ENCODE measurements around the gene C20orf144. TPM values are rescaled to one million over a fixed set of nuclear protein-coding genes. Genes with fewer than 3 reads are reported as not detected.

The C20orf144 gene
- total RNA-seq, 1 donor from 2014 or later, result not detected

DNA sequence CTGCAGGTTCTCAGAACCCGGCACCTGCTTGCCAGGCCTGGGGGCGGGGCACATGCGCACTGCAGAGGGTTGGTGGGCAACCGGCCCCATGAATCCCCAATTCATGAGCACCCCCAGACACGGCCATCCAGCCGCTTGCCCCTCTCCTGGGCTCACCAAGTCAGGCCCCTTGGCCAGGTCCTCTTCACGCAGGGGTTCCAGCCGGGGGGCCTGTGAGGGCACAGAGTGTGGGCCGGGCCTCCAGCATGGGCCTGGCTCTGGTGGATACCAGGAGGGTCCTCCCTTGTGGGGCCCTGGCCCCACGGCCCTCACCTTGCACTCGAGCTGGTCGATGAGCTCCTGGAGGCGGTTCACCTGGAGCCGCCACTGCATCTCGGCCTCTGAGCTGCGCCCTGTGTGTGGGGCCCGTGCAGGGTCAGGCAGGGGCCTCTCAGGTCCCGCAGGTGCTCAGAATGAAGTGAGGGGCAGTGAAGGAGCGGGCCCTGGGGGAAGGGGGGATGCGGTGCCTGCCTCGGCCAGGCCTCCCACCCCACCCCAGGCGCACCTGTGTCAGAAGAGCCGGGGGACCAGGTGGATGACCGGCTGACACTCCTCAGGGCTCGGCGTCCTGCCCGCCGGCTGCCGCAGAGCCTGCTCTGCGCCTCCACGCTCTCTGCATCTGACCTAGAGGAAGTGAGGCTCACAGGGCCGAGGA lies 2.6 kb upstream of the C20orf144 start:
- TF ChIP-seq, protein P1, sequence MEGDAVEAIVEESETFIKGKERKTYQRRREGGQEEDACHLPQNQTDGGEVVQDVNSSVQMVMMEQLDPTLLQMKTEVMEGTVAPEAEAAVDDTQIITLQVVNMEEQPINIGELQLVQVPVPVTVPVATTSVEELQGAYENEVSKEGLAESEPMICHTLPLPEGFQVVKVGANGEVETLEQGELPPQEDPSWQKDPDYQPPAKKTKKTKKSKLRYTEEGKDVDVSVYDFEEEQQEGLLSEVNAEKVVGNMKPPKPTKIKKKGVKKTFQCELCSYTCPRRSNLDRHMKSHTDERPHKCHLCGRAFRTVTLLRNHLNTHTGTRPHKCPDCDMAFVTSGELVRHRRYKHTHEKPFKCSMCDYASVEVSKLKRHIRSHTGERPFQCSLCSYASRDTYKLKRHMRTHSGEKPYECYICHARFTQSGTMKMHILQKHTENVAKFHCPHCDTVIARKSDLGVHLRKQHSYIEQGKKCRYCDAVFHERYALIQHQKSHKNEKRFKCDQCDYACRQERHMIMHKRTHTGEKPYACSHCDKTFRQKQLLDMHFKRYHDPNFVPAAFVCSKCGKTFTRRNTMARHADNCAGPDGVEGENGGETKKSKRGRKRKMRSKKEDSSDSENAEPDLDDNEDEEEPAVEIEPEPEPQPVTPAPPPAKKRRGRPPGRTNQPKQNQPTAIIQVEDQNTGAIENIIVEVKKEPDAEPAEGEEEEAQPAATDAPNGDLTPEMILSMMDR (IDR thresholded peaks at IDR 0.05; ENCODE audit: insufficient read depth, low read length, poor library complexity, severe bottlenecking), result no peak
- Histone ChIP-seq H3K4me3 (ENCODE audit: low read depth, low read length) (no peak overlapping the region), H3K36me3 (ENCODE audit: control insufficient read depth, insufficient read depth, low read length) (no peaks in the 10 kb centered on the region), H3K27me3 (ENCODE audit: control insufficient read depth, insufficient read depth, low read length) (peaks cover 3% of the 10 kb centered on the region)
- no peak for DNase-seq (ENCODE audit: low read depth)

DNA sequence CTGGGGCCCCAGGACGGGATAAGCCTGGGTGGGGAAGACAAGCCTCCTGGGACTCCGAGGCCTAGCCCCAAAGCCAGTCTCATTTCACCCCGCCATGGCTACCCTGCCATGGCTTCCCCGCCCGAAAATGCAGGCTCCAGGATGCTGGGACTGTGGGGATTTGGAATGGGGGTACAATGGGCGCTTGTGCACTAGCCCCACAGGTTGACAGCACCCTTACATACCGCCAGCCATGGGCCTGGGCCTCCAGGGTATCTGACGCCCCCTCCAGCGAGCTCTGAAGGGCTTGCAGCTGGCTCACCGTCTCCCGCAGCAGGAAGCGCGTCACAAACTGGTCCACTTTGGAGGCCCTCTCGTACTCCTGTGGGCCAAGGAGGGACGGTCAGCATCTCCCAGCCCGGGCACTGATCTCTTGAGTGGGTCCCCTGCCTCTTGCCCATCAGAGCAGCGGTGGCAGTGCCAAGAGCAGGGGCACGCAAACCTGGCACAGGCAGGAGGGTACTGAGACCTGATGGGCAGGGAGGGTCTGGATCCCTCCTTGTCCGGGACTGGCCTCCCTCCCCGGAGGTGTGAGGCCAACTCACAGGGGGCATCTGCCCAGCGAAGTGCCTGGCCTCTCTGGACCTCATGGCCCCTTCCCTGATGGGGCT lies 2.0 kb upstream of the C20orf144 start:
- TF ChIP-seq, protein P1 (IDR thresholded peaks at IDR 0.05; ENCODE audit: insufficient read depth, low read length, poor library complexity, severe bottlenecking), result no peak
- no peak for DNase-seq (ENCODE audit: low read depth)
- Histone ChIP-seq H3K27me3 (ENCODE audit: control insufficient read depth, insufficient read depth, low read length) (no peaks in the 10 kb centered on the region), H3K4me3 (ENCODE audit: low read depth, low read length) (no peak overlapping the region), H3K36me3 (ENCODE audit: control insufficient read depth, insufficient read depth, low read length) (no peaks in the 10 kb centered on the region)

DNA sequence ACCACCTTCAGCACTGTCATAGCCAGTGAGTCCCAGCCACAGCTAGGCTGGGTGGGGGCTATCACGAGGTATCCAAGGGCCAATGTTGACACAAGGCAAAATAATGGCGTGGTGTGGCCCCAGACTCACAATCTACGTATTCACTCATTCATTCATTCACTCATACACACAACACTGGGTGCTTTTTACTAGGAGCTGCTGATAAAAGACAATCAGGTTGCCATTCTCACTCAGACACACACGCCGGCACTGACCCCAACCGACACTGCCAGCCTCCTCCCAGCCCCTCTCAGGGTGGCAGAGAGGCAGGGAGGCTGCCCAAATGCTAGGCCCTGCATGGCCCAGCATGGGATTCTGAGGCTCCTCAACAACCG lies 1.5 kb upstream of the C20orf144 start:
- H3K36me3 ChIP-seq (ENCODE audit: control insufficient read depth, insufficient read depth, low read length), result no peaks in the 10 kb centered on the region
- no peak for DNase-seq (ENCODE audit: low read depth)
- no peaks in the 10 kb centered on the region for H3K27me3 ChIP-seq (ENCODE audit: control insufficient read depth, insufficient read depth, low read length)
- no peak overlapping the region for H3K4me3 ChIP-seq (ENCODE audit: low read depth, low read length)
- TF ChIP-seq, protein P1 (IDR thresholded peaks at IDR 0.05; ENCODE audit: insufficient read depth, low read length, poor library complexity, severe bottlenecking), result no peak

DNA sequence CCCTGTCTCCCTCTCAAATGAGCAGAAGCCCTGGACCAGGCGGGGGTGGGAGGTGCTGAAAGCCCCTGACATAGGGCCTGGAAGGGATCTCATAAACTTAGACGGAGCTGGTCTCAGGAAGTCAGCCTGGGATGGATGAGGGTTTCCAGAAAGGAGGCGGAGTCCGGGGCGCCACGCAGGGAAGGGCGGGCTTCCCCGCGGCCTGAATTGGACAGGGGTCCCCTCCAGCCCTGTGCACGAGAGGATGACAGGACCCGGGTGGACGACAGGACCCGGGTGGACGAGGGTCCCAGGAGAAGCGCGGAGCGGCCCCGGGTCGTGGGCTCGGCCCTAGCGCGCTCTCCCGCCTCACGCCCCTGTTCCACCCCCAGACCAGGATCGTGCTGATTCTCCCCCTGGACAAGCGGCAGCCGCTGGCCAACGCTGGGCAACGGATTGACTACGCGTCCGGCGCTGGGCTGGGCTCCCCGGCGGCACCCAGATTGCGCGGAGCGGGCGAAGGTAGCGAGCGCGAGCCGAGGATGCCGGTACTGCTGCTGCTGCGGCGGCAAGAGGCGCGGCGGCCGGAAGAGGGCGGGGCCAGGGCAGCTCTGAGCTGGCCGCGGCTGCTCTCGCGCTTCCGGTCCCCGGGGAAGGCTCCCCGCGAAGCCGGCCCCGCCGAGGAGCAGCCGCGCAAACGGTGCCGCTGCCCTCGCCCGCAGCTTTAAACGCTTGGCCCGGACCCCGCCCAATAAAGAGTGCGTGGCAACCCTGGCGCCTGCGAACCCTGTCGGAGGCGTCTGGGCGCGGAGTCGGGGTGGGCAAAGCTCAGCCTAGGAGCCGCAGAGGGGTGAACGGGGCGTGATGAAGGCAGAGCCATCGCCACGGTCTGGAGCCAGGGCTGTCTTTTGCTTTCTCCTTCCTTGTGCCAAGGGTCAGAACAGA lies 1.3 kb downstream of the C20orf144 start:
- TF ChIP-seq, protein P1 (IDR thresholded peaks at IDR 0.05; ENCODE audit: insufficient read depth, low read length, poor library complexity, severe bottlenecking), result no peak
- no peaks in the 10 kb centered on the region for H3K27me3 ChIP-seq (ENCODE audit: control insufficient read depth, insufficient read depth, low read length)
- no peaks in the 10 kb centered on the region for H3K36me3 ChIP-seq (ENCODE audit: control insufficient read depth, insufficient read depth, low read length)
- peak overlapping the region; percentile 82 for H3K4me3 ChIP-seq (ENCODE audit: low read depth, low read length)
- no peak for DNase-seq (ENCODE audit: low read depth)

DNA sequence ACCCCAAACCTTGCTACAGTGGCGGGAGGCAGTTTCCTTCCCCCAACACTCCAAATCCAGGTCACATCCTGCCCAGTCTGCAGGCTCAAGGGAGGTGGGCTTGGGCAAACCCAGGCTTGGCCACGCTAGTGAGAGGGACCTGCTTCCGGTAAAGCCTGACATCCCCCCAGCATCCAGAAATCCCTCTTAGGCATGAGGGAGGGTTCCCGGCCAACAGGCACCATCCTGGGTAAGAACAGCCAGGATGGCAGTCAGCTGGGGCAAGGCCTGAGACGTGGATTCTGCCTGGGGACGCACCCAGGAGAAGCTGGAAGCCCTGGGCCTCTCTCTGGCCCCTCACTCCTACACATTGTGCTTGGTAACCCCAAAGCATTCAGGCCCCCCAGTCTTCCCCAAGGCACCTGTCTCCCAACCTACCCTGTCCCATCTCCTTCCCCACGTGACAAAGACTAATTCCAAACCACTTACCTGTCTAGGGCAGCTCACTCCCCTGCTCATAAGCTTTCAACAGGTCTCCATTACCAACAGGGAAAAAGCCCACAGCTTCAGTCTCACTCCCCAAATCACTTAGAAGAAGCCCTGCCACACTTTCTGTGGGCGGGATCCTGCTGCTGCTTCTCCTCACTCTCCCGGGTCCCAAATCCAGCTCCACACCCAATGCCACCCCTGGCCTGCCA lies 2.1 kb downstream of the C20orf144 start:
- H3K4me3 ChIP-seq (ENCODE audit: low read depth, low read length), result peak overlapping the region; percentile 82
- H3K27me3 ChIP-seq (ENCODE audit: control insufficient read depth, insufficient read depth, low read length), result no peaks in the 10 kb centered on the region
- H3K36me3 ChIP-seq (ENCODE audit: control insufficient read depth, insufficient read depth, low read length), result no peaks in the 10 kb centered on the region
- DNase-seq (ENCODE audit: low read depth), result no peak
- TF ChIP-seq, protein P1 (IDR thresholded peaks at IDR 0.05; ENCODE audit: insufficient read depth, low read length, poor library complexity, severe bottlenecking), result no peak

All from kidney epithelial cell (primary cell).